ENCODE results near the gene CDC42BPB. TPM values are rescaled to one million over a fixed set of nuclear protein-coding genes. Genes with fewer than 3 reads are reported as not detected.

CDC42BPB gene
- total and polyA plus RNA-seq, 2 donors (not counting 1 experiment from before 2014, with no cell fraction given), result 44.8 to 98.3 TPM

DNA sequence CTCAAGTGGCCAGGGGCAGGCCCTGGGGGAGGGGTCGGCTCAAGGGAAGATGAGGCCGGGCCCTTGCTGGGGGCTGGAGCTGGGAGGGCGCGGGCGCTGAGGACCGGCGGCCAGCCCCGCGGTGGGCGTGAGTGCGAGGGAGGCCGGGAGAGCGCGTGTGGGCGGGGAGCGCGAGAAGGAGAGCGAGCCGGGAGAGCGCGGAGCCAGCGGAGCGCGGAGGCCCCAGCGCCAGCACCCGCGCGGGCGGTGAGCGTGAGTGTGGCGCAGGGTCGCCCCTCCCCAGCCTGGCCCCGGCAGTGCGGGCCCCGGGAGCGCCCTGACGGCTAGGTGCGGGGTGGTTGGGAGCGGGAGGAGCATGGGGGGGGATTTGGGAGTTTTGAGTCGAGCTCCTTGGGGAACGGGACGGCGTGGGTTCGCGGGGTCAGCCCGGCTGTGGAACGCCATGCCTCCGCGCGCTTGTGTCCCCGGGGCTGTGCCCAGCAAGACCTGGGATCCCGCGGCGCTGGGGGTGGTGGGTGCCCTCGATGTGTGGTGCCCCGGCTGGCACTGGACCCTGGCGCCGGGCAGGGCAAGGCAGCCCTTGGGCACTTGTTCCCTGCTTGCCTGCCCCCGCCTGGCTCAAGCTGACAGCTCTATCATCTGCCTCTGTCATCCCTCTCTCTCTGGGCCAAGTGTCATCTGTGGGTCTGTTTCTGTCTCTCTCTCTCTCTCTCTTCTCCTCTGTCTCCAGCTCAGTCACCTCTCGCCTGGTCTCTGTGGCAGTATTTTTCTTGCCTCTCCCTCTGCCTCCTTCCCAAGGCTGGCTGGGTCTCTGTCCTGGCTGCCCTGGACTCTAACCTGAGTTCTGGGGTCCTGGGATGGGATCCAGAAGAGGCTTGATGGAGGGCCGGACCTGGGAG is 26.9 kb upstream of the CDC42BPB start, which contains the start of gene LBHD2:
Gene LBHD2 (plus strand): TSS at position 190 of the 899 bp plus-strand sequence. CDS start 1,803 bp downstream, outside the sequence.
- H3K9ac ChIP-seq (ENCODE audit: insufficient read depth, low read length), result no peak within 1 kb of the TSS
- TF ChIP-seq CTCF (conservative IDR thresholded peaks at IDR 0.05 in 1 of 2, IDR thresholded peaks at IDR 0.05 in 1 of 2; ENCODE audit: low read depth in 1 of 2, low read length in 2 of 2), result no peak
- TF ChIP-seq EZH2 (IDR thresholded peaks at IDR 0.05; ENCODE audit: low read length, missing control alignments), result no peak
- no peaks in the 10 kb centered on the region for H3K79me2 ChIP-seq (ENCODE audit: control insufficient read depth, insufficient read depth, low read length)
- no peaks in the 10 kb centered on the region for H4K20me1 ChIP-seq (ENCODE audit: control insufficient read depth, extremely low read depth, insufficient read depth, low read length)
- no peak within 1 kb of the TSS for H3K27ac ChIP-seq (ENCODE audit: insufficient read depth, low read length)
- H2AFZ ChIP-seq (ENCODE audit: low read length), result no peak within 1 kb of the TSS
- H3K4me2 ChIP-seq (ENCODE audit: extremely low read depth, insufficient read depth, low read length), result peak within 1 kb of the TSS; percentile 25
- no peaks in the 10 kb centered on the region for H3K4me1 ChIP-seq (ENCODE audit: control insufficient read depth, extremely low read depth, insufficient read depth, low read length)
- H3K9me3 ChIP-seq (ENCODE audit: control insufficient read depth, insufficient read depth, low read depth, low read length), result no peaks in the 10 kb centered on the region
- peak in 1 of 2 donors; percentile 25 for DNase-seq (ENCODE audit: low read depth in 2 of 2)
- no peak within 1 kb of the TSS for H3K4me3 ChIP-seq (replicated peaks in 1 of 4; ENCODE audit: control extremely low read depth in 1 of 4, insufficient read depth in 1 of 4, low read depth in 3 of 4, low read length in 4 of 4)
- H3K36me3 ChIP-seq (ENCODE audit: control insufficient read depth, insufficient read depth, low read length), result no peaks in the 10 kb centered on the region
- peaks cover 13% of the 10 kb centered on the region for H3K27me3 ChIP-seq (ENCODE audit: control insufficient read depth, insufficient read depth, low read length)

- H3K27ac ChIP-seq (ENCODE audit: insufficient read depth, low read length), result no peak overlapping the region
Measured at GRCh38 chr14:103081951-103082350, 24.6 kb upstream of the CDC42BPB start.

More at GRCh38 chr14:103081951-103082350, 24.6 kb upstream of the CDC42BPB start:
- H3K27me3 ChIP-seq (ENCODE audit: control insufficient read depth, insufficient read depth, low read length), result peaks cover 13% of the 10 kb centered on the region
- H2AFZ ChIP-seq (ENCODE audit: low read length), result no peak overlapping the region
- H3K36me3 ChIP-seq (ENCODE audit: control insufficient read depth, insufficient read depth, low read length), result no peaks in the 10 kb centered on the region
- DNase-seq (ENCODE audit: low read depth in 2 of 2), result no peak
- H3K4me2 ChIP-seq (ENCODE audit: extremely low read depth, insufficient read depth, low read length), result no peak overlapping the region
- H3K79me2 ChIP-seq (ENCODE audit: control insufficient read depth, insufficient read depth, low read length), result no peaks in the 10 kb centered on the region
- TF ChIP-seq EZH2 (IDR thresholded peaks at IDR 0.05; ENCODE audit: low read length, missing control alignments) (no peak), CTCF (conservative IDR thresholded peaks at IDR 0.05 in 1 of 2, IDR thresholded peaks at IDR 0.05 in 1 of 2; ENCODE audit: low read depth in 1 of 2, low read length in 2 of 2) (no peak)
- H3K4me3 ChIP-seq (replicated peaks in 1 of 4; ENCODE audit: control extremely low read depth in 1 of 4, insufficient read depth in 1 of 4, low read depth in 3 of 4, low read length in 4 of 4), result no peak overlapping the region
- H3K4me1 ChIP-seq (ENCODE audit: control insufficient read depth, extremely low read depth, insufficient read depth, low read length), result no peaks in the 10 kb centered on the region
- H3K9me3 ChIP-seq (ENCODE audit: control insufficient read depth, insufficient read depth, low read depth, low read length), result no peaks in the 10 kb centered on the region
- no peak overlapping the region for H3K9ac ChIP-seq (ENCODE audit: insufficient read depth, low read length)
- no peaks in the 10 kb centered on the region for H4K20me1 ChIP-seq (ENCODE audit: control insufficient read depth, extremely low read depth, insufficient read depth, low read length)

Measured in fibroblast of lung (primary cell).